HL-60/S4 (cell line): ENCODE data around the gene SLC1A2.

Experiments
- in situ Hi-C: fragments of 300-500 bp; cut with MboI; formaldehyde crosslinking; loops from 2 replicates; pipeline ENCODE4 v1.14.3; 2022; ENCODE audit warnings: low sequenced_read_pairs

SLC1A2 gene

DNA sequence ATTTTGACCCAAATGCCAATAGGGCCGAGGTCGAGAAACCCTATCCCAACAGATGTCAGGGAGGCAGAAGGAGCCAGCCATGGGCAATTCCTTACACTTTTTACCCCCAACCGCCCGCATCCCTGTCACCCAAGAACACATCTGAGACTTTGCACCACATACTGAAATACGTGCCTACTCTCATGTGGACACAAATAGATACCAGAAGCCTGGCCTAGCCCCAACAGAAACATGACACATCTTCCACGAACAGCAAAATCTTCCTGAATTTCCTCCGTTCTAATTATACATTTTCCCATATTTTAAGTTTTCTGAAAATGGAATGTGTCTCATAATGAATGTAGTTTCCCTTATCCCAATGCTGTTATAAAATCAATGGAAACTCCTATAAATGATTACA is 64.7 kb downstream of the SLC1A2 start:
- in situ Hi-C loops: no loop called here

DNA sequence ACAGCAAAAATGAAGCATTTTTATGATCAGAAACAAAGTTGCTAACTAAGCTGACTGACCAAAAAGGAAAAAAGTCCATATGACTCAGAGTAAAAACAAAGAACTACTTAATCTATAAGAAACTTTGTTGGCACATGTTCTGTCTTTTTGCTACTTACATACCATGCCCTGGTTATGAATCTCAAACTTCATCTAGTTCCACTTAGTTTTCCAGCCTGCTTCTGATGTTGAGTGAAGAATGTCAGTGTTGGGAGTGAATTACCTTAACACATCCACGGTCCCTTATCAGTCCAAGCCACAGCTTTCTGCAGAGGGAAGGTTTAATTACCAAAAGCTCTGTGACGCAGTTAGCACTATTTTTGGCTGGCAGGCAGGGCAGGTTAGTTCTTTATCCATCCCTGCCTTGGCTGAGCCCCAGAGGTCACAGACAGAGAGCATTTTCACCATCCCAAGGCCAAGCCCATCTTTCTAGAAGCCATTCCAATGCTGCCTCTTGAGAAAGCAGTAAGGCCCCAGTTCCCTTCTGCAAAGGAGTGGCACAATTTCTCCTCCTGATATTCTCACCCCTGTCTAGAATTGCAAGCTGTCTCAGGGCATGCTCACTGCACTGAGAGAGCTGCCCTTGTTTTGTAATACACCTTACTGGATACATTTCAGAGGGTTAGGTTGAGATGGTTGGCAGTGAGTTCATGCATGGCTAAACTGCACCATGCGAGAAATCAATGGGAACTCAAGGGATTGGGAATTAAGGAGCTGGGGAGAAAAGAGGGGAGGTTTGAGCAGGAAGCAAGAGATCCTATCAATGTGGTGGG is 67.1 kb downstream of the SLC1A2 start:
- in situ Hi-C loops: no loop called here

DNA sequence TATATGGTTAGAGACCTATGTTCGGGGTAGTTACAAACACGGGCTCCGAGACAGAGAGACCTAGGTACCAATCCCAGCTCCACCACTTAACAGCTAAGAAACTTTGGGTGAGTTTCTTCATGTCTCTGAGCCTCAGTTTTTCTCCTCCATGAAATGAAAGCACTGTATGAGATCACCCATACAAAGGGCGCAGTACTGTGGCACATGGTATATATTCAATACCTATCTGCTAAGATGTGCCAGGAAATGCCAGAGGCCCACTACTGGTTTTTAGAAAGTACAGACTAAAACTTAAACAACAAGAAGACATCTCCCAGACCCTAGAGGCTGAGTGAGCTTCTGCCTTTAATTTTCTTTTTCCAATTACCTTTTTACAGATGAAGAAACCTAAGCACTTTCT is 69.5 kb downstream of the SLC1A2 start:
- in situ Hi-C loops: no loop called here

DNA sequence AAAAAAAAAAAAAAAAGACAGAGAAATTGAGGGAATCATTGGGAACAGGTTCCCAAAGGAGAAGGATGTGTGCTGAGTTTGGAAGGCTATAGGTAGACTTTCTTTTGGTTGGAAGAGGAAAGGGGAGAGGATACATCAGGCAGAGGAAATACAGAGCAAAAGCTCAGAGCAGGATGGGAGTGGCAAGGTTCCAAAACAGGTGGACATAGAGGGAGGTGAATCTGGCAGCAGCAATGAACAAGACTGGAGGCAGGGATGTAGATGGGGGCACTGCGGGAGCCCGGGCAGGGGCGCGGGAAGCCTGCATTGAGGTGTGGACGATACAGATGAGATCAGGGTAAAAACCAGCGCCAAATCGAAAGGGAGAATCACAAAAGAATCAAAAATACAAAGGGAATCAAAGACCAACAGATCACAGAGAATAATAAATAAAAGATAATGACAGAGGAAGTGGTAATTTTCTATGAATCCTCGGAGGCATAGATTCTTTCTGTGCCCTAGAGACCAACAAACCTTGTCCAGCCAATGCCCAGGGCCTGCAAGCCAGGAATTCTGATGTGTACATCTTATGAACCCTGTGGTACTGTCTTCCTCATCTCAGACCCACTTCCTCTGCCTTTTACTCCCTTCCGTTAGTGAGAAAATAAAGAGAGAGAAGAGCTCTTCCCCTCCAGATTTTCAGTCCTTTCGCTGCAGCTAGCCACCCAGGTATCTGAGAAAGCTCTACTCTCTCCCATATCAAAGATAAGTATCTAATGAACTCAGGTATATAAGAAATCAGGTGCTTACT is 70.3 kb downstream of the SLC1A2 start:
- in situ Hi-C loops: no loop called here

DNA sequence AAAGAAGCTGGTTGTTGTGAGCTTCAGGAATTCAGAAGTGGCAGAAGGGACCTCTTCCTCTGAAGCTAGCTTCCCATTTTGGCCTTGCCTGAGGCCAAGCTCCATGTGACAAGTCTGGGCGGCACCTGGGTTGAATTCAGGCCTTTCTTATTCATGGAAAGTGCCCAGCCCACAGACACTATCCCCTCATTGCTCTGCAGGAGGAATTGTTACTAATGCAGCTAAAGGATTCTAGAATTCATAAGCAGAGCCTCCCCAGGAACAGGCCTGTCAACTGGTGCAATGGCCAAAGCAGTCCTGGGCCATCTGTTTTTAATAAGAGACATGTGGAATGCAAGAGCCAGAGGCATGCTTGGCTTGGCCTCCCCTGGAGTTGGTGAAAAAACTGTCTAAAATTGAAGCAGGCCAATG is 71.4 kb downstream of the SLC1A2 start:
- in situ Hi-C loops: no loop called here

DNA sequence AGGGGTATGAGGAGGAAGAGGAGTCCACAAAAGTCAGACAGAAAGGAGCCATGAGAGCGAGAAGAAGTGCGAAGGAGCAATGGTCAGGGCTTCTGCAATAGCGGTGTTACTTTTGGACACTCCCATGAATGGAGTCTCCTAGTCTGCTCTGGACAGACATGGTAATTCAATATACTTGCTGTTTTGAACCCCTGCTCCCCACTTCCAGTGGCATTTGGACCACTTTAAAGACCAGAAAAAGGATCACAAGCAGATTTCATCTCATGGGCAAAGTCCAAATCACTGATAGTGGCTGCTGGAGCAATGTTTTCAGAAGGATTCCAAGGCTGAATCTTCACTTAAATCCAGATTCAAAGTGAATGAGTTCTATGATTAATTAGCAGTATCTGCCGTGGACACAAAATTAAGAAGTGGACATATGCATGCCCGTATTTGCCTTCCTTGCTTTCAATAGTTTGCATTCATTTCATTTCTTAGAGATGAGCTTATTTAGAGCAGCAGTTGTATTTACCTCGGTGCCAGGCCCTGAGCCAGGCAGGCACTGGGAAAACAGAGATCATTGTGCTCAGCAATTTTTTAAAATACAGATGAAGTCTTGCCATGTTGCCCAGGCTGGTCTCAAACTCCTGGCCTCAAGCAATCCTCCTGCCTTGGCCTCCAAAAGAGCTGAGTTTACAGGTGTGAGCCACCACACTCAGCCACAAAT is 72.0 kb downstream of the SLC1A2 start:
- in situ Hi-C loops: no loop called here

DNA sequence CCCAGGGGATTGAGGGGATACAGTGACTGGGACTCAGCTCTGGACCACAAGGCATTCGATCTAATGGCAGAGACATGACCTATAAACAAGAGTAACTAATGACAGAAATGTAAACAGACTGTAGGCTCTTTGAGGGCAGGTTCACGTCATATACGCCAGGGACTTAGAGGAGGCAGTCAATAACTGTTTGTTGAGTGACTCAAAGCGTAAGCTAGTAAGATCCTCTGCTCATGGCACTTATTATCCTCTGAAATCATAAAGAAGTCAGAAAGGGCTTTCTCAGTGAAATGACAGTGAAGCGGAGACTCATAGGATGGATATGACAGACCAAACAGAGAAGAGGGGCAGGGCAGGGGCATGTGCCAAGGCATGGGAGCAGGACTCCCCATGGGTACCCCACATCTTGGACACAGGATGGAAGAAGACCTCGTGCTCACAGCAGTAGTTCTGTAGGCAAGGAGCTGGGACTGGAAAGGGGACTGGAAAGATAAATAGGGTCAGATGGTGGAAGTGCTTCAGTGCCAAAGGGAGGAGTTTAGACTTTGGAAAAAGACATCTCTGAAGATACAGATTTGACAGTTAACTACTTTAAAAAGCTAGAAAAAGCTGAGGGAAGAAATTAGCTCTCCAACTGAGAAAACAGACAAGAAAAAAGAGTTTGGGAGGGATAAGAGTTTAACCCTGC is 72.7 kb downstream of the SLC1A2 start:
- in situ Hi-C loops: no loop called here

DNA sequence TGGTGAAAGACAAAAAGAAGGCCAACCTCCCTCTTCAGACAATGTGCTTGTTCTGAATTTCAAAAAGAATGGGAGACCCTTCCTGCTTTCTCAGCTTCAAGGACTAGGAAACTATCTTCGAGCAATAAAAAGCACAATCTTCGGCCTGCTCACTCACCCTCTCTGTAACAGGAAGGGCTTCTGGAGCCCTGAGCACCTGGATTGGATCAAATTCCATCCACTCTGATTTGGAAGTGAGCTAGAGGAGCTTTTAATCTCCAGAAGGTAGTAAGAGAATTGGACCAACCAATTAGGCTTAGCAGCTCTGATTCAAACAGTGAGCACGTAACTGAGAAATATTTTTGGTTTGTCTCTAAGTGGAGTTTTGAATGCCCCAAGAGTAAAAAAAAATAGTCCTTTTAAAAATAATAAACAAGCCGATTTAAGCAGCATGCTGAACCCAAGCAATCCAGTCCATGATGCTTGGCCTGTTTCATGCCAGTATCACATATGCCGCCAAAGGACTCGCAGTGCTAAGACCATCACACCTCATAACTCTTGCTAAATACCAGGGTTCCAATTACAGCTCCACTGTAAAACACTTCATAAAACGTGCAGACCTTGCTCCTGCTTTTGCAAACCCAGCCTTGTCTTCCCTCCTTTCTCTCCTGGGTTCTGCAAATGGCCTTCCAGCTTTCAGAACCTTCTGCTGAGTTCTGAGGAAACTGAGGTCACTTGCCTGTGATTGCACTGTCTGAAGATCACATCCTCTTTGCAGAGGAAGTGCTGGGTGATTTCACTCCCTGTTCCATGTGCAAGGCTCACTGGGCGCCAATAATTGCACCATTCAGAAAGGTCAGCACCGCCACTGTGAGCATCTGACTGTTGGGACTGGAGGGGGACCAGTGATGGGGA is 74.4 kb downstream of the SLC1A2 start:
- in situ Hi-C loops: no loop called here

DNA sequence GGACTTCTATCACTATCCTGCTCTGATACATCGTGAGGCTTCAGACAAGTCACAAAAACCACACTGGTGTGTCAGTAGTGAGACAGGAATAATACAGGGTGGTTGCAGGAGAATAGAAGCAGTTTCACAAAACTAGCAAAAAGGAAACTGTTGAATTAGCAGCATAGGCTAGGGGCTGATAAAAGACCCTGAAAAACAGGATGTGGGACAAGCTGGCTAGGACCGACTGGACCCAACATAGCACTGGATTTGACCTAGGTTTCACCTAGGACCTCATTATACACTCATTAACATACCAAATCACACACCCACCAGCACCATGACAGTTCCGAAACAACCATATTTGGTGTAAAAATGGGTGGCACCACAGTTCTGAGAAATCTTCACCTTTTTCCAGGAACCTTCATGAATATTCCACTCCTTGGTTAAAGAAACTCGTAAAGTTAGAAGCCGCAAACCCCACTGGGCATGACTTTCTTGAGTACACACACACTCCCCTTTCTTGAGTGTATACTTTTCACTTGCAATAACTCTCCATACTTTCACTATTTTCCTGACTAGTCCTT is 76.2 kb downstream of the SLC1A2 start:
- in situ Hi-C loops: no loop called here

DNA sequence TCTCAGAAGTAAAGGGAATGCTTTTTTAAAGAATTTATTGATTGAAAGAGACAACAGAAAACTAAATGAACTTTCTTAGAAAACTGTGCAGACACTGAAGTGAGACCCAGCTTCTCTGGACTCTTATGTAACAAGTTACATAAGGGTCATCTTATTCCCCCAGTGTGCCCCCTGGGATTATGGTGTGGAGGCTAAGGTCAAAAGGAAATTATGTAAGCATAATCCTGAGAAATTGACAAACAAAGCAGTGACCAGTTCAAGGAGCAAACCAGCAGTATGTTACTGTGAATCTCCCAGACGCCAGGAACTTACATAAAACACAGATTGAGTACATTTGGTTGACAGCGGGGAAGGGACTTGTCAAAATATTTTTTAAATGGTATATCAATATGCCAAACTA is 78.6 kb downstream of the SLC1A2 start:
- in situ Hi-C loops: no loop called here

DNA sequence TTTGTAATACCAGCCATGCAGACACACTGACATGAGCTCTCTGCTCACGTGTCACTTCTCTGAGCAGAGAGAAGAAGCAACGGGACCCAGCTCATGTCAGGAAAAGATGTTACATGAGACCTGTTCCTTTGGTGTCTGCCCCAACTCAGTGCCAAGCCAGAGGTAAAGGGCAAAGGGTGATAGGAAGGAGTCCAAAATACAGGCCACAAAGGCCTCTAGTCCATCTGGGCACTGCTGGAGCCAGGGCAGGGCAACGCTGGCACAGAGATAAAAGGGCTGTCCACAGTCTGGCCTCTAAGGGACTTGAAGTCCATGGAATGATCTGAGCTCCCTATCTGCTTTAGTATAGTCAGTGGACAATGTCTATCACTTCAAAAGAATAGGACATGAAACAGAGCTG is 79.3 kb downstream of the SLC1A2 start:
- in situ Hi-C loops: no loop called here

DNA sequence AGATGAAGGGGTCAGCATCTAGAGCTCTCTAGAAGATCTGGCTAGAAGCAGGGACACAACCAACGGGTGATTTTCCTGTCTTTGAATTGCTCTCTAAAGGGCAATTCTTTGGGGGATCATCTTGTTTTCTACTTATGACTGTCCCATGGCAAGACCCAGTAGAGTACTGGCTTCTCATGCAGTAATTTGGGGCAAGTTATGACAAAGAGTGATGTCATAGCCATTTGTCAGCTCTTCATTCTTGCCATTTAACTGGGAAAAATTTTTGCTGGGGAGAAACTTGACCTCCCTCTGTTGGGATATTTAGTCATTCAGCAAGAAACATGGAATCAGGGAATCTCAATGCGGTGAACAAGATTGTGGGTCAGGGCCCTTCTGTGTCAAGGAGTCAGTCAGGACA is 80.4 kb downstream of the SLC1A2 start:
- in situ Hi-C loops: no loop called here

DNA sequence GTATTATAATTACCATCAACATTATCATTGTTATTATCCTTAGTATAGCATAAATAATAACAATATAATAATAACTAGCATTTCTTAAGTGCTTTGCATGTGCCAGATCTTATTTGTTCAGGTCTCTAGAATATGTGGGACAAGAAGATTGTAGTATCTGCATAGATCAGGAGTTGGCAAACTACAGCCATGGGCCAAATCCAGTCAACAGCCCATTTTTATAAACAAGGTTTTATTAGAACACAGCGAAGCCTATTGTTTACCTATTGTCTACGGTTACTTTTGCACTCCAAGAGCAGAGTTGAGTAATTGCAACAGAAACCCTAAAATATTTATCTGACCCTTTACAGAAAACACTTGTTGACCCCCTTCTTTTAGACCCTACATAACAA is 81.4 kb downstream of the SLC1A2 start:
- in situ Hi-C loops: no loop called here

DNA sequence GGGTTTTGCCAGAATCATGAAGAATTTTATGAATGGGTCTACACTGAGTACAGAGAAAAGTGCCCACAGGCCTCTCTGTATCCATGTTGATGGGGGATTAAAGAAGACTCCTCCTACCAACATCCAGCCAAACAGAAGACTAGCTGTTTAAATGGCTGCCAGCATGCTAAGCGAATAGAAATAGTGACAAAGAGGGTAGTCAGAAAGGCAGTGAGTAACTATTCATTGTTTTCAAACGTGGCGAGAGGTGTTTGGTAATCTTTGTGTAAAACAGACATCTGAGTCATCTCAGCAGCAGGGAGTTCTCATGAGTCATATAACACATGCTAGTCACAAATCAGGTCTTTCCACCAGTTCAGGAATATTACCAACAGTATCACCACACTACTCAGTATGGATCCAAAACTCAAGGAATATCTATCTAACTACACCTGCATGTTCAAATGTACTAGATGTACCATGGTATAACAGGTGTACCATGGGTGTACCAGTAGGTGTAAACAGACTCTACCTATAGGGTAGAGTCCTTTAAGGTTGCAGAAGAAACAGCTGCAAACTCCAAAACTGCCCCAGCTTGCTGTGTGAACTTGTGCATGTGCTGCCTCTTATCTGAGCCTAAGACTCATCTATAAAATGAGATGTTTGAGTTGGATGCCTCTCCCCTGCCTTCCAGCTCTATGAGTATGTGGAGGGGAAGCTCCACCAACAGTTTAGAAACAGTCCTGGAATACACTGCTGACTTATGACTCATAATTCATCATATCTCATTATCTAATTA is 82.0 kb downstream of the SLC1A2 start:
- in situ Hi-C loops: no loop called here

DNA sequence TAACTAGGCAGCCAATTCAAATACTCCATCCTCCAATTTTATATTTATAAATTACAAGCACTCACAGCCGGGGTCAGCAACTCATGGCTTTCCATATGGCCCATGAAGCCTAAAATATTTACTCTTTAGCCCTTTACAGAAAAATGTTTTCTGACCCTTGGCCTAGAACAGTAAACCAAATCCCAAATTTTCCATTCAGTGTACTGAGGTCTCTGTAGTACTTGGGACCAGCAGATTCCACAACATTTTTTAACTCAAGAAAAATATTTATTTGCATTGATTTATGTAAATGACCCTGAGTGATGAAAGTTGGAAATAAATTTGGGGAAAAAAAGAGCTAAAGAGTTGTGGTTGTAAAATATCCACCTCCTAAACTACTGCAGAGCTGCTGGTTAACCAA is 82.6 kb downstream of the SLC1A2 start:
- in situ Hi-C loops: no loop called here

DNA sequence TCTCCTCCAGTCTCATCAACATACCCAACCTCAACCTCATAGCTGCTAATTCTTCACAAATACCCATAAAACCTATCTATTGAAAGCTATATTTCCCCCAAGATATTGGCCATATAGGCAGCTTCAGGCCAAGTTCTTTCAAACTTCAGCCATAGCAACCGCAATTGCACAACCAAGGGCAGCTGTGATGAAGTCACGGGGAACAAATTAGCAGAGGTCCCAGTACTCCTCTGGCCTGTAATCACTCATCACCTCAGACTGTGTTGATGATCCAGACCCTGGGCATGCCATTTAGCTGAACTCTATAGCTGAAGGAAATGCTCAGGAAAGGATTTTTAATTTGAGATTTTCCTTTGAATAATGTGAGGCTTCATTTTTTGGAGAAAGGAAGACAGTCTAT is 84.1 kb downstream of the SLC1A2 start:
- in situ Hi-C loops: no loop called here

DNA sequence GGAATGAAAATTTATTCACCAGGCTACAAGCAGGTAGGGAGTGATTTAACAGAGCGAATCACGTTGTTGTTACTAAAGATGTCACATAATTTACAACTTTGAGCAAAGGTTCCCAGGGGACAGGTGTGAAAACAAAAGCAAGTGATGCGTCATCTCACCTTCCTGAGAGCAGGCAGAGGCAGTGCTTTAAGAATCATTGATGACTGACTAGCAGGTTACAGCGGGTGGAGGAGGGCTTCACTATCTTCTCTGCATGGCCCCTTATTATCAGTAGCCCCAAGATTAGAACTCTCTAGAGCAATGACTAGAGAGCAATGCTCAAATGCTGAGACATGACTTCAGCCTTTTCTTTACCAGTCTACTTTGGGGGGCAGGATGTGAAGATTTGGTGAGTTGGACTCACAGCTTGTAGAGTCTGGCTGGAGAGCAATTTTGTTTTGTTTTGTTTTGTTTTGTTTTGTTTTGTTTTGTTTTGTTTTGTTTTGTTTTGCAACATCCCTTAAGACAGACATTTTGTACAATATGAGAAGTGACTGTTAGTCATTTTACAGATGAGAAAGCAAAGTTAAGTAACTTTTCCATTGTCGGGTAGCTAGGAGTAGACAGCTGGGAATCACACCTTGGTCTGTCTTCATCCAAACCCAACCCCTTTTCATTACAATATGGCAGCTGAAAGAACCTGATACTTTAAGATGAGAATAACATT is 84.8 kb downstream of the SLC1A2 start:
- in situ Hi-C loops: no loop called here

DNA sequence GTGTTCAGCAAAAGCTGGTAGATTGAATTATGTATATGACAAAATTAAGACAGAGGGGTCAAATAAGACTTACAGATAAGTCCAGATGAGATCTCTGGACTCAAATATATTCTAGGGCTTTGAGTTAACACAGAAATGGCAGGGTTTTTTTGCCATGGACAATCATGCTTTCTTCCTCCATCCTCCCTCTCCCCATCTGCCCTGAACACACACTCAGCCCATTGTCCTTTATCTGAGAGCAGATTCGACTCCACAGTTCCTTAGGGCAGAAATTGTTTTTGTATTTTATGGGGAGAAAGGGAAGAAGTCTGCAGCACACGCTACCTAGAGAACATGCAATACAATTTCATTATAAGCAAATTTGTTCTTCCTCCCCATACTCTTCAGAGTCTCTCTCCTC is 86.8 kb downstream of the SLC1A2 start:
- in situ Hi-C loops: no loop called here

DNA sequence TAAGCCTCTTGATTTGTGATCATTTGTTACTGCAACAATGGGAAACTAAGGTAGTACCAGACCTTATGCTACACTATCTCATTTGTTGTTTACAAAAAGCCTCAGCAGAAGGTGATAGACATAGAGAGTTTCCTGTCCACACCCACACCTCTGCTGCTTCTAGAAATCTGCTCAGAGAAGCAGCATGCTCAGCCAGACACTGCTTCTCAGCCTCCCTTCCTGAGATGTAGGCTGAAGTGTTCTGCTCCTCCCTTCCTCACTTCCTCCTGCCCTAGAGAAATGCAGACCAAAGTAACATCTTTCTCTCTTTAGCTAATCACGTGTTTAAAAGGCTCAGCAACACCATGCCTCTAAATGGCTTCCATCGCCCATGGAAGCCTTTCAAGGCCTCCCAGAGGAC is 88.4 kb downstream of the SLC1A2 start:
- in situ Hi-C loops: no loop called here
